ENCODE data around the gene OGFOD3. TPM values are rescaled to one million over a fixed set of nuclear protein-coding genes. Genes with fewer than 3 reads are reported as not detected.

The OGFOD3 gene
- total RNA-seq, 4 donors from 2014 or later: 7.9 to 27.5 (median 25.9) TPM

DNA sequence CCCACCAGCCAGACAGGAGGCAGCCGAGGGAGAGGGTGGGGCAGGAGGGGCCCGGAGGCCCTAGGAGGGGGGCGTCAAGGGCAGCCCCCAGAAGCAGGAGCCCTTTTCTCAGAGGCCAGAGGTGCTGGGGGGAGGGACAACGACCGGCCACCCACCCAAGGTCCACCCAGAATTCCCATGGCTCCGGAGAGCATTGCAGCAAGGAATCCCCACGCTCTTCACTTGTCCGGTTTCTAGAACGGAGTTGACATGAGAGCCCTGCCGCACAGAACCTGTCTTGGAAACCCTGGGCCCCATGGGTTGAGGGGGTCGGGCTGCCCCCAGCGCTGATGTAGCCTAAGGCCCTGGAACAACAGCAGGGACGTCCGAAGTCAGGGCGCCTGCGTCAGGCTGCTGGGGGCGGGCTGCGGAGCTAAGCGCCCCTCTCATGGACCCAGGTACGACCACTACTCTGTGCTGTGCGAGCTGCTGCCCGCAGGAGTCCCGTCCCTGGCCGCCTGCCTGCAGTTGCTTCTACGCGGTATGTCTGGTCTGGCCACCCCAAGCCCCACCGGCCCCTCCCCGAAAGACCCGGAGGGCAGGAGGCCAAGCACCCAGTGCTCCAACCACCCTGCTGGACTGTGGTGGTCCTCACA is 20.9 kb upstream of the OGFOD3 start:
- WGBS, 2 donors (ENCODE audit: low coverage in 1 of 2): 86% methylated on average over 27 of the region's 29 CpGs; no CpG with 5 or more reads in 1 of the 2 donors
- in situ Hi-C loops (cut with MboI; ENCODE audit: low pct_ligation_motif_present in 1 of 4, low pct_unique_long_range_greater_than_20kb in 1 of 4, low sequenced_read_pairs in 3 of 4) (no loop called here), intact Hi-C loops (cut with DNase I; ENCODE audit: low total_unique reads) (no loop called here)
- TF ChIP-seq POLR2A (IDR thresholded peaks at IDR 0.05) (no peak), POLR2AphosphoS5 (IDR thresholded peaks at IDR 0.05) (no peak), EP300 (IDR thresholded peaks at IDR 0.05; ENCODE audit: low read depth) (no peak)
- TF ChIP-seq, protein P1, sequence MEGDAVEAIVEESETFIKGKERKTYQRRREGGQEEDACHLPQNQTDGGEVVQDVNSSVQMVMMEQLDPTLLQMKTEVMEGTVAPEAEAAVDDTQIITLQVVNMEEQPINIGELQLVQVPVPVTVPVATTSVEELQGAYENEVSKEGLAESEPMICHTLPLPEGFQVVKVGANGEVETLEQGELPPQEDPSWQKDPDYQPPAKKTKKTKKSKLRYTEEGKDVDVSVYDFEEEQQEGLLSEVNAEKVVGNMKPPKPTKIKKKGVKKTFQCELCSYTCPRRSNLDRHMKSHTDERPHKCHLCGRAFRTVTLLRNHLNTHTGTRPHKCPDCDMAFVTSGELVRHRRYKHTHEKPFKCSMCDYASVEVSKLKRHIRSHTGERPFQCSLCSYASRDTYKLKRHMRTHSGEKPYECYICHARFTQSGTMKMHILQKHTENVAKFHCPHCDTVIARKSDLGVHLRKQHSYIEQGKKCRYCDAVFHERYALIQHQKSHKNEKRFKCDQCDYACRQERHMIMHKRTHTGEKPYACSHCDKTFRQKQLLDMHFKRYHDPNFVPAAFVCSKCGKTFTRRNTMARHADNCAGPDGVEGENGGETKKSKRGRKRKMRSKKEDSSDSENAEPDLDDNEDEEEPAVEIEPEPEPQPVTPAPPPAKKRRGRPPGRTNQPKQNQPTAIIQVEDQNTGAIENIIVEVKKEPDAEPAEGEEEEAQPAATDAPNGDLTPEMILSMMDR (IDR thresholded peaks at IDR 0.05): no peak
- no peak for DNase-seq
- no peaks in the 10 kb centered on the region for H3K9me3 ChIP-seq
- peaks cover 0 to 3% (median 1%) of the 10 kb centered on the region in 4 donors for H3K4me1 ChIP-seq
- H3K4me3 ChIP-seq: no peak overlapping the region
- no peaks in the 10 kb centered on the region for H3K36me3 ChIP-seq
- no peaks in the 10 kb centered on the region for H3K27me3 ChIP-seq
- no peak overlapping the region for H3K27ac ChIP-seq

DNA sequence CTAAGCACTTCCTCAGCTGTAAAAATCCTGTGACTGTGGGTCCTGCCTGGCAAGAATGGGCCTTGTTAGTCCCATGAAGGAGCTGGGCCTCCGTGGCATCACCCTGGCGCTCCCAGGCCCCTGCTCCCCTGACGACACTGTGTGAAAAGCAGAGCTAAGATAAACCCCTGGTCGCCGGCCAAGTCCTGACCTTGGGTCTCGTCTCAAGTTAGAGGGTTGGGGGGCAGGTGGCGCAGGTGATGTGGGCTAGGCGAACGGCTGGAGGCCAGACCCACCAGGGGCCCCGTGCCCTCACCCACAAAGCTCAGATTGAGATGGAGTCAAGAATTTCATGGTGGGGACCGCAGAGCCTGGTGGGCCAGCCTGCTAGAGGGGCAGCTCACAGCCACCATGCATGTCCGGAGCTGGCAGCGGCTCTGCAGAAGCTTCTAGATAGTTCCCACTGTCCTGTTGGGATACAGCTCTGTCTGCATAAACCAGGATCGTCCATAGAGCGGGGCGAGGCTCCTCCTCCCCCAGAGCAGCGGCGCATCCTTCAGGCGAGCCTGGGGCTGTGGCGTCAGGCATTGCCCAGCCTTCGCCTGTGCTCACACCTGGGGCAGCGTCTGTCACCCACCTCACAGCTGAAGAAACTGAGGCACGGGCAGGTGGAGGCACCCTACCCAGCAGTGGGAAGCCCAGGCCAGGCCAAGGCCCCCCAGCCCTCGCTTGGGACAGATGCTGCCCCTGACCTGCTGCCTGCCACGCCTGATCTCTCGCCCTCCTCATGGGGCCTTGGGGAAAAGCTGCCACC is 20.2 kb upstream of the OGFOD3 start:
- no peak overlapping the region for H3K27ac ChIP-seq

DNA sequence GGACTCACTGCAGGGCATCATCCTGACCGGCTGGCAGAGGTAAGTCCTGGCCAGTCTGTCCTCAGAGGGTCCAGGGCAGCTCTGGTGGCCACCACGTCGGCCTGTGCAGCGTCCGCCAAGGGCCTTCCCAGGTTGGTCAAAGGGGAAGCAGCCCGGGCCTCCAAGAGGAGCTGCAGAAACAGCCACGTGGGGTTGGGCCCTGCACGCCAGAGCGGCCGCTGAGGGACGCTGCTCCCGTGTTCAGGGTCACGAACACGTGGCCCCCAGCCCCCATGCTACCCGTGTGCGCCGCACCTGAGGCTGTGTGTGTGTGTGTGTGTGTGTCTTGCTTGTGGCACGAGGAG is 18.9 kb upstream of the OGFOD3 start:
- Histone ChIP-seq H3K4me1 (peaks cover 0 to 3% (median 1%) of the 10 kb centered on the region in 4 donors), H3K9me3 (no peaks in the 10 kb centered on the region), H3K36me3 (no peaks in the 10 kb centered on the region), H3K27ac (no peak overlapping the region), H3K27me3 (no peaks in the 10 kb centered on the region), H3K4me3 (no peak overlapping the region)
- WGBS, 2 donors (ENCODE audit: low coverage in 1 of 2): 98% methylated on average over 12 of the region's 18 CpGs; no CpG with 5 or more reads in 1 of the 2 donors
- DNase-seq: no peak
- TF ChIP-seq, protein P1 (IDR thresholded peaks at IDR 0.05): no peak
- no peak for TF ChIP-seq POLR2AphosphoS5 (IDR thresholded peaks at IDR 0.05)
- TF ChIP-seq POLR2A (IDR thresholded peaks at IDR 0.05): no peak
- no peak for TF ChIP-seq EP300 (IDR thresholded peaks at IDR 0.05; ENCODE audit: low read depth)
- in situ Hi-C loops (cut with MboI; ENCODE audit: low pct_ligation_motif_present in 1 of 4, low pct_unique_long_range_greater_than_20kb in 1 of 4, low sequenced_read_pairs in 3 of 4) (no loop called here), intact Hi-C loops (cut with DNase I; ENCODE audit: low total_unique reads) (no loop called here)

More for the DNA sequence above, 20.2 kb upstream of the OGFOD3 start:
- intact Hi-C loops (cut with DNase I; ENCODE audit: low total_unique reads): no loop called here
- no peaks in the 10 kb centered on the region for H3K9me3 ChIP-seq
- WGBS, 2 donors (ENCODE audit: low coverage in 1 of 2): 88% methylated on average over 25 of the region's 26 CpGs; no CpG with 5 or more reads in 1 of the 2 donors
- no peaks in the 10 kb centered on the region for H3K27me3 ChIP-seq
- no peaks in the 10 kb centered on the region for H3K36me3 ChIP-seq
- H3K4me1 ChIP-seq: peaks cover 0 to 3% (median 1%) of the 10 kb centered on the region in 4 donors
- H3K4me3 ChIP-seq: no peak overlapping the region
- DNase-seq: no peak
- TF ChIP-seq POLR2AphosphoS5 (IDR thresholded peaks at IDR 0.05) (no peak), POLR2A (IDR thresholded peaks at IDR 0.05) (no peak), EP300 (IDR thresholded peaks at IDR 0.05; ENCODE audit: low read depth) (no peak)
- TF ChIP-seq, protein P1 (IDR thresholded peaks at IDR 0.05): no peak
- in situ Hi-C loops (cut with MboI; ENCODE audit: low pct_ligation_motif_present in 1 of 4, low pct_unique_long_range_greater_than_20kb in 1 of 4, low sequenced_read_pairs in 3 of 4): no loop called here

DNA sequence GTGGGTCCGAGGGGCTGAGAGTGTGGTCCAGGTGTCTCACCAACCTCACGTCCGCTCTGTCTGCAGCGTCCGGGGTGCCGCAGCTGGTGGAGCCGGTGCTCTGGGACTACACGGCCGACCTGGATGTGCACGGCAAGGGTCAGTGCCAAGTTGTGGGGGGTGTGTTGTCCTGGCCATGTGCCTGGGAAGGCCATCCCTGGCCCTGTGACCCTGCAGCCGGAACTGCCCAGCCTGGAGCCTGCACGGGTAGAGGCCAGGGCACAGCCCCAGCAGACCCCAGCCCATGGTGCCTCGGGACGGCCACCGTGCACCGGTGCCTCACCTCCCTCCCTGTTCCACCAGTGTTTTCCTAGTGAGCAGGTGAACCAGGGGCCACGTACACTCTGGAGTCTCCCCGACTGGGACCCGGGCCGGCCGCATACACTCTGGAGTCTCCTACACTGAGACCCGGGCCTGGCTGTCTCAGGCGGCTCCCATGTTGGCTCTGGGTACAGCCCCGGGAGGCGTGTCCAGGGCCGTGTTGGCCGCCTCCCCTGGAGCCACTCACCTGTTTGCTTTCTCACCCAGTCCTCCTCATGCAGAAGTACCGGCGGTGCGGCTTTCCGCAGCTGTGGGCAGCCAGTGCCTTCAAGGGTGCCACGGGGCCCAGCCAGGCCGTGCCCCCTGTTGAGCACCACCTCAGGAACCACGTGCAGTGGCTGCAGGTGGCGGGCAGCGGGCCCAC is 18.4 kb upstream of the OGFOD3 start:
- in situ Hi-C loops (cut with MboI; ENCODE audit: low pct_ligation_motif_present in 1 of 4, low pct_unique_long_range_greater_than_20kb in 1 of 4, low sequenced_read_pairs in 3 of 4) (no loop called here), intact Hi-C loops (cut with DNase I; ENCODE audit: low total_unique reads) (no loop called here)
- H3K9me3 ChIP-seq: no peaks in the 10 kb centered on the region
- no peak overlapping the region for H3K4me3 ChIP-seq
- no peak overlapping the region for H3K27ac ChIP-seq
- no peaks in the 10 kb centered on the region for H3K36me3 ChIP-seq
- DNase-seq: no peak
- TF ChIP-seq POLR2A (IDR thresholded peaks at IDR 0.05) (no peak), POLR2AphosphoS5 (IDR thresholded peaks at IDR 0.05) (no peak), EP300 (IDR thresholded peaks at IDR 0.05; ENCODE audit: low read depth) (no peak)
- TF ChIP-seq, protein P1 (IDR thresholded peaks at IDR 0.05): no peak
- H3K27me3 ChIP-seq: no peaks in the 10 kb centered on the region
- WGBS, 2 donors (ENCODE audit: low coverage in 1 of 2): 92% methylated on average over 36 of the region's 36 CpGs; no CpG with 5 or more reads in 1 of the 2 donors
- H3K4me1 ChIP-seq: peaks cover 0 to 3% (median 1%) of the 10 kb centered on the region in 4 donors

All from transverse colon (tissue), 4 donors.